HL-60 (cell line): Measurements from ENCODE around the gene RAB17.

ENCODE experiments used
- DNase-seq, 2 experiments: peaks; one replicate each; pipeline ENCODE4 v3.0.0-alpha.2; 2010 to 2020; ENCODE audit warnings: low read depth in 1 of 2, low spot score in 1 of 2
- H3K27ac ChIP-seq: fragments of 250-450 bp; sonication (Bioruptor Pico); replicated peaks from 2 replicates; pipeline ENCODE4 v1.5.1; 2020; ENCODE audit warnings: mild to moderate bottlenecking, moderate library complexity
- H3K27me3 ChIP-seq: fragments of 250-450 bp; sonication (Bioruptor Pico); 2 replicates; pipeline ENCODE4 v1.5.1; 2021; ENCODE audit warnings: mild to moderate bottlenecking, moderate library complexity; ENCODE audit not compliant: insufficient read depth, poor library complexity, severe bottlenecking
- H3K4me3 ChIP-seq: replicated peaks from 2 replicates; pipeline ENCODE4 v1.5.1; 2011; ENCODE audit warnings: mild to moderate bottlenecking, control low read depth, low read length; ENCODE audit not compliant: insufficient read depth
- GABPA ChIP-seq: IDR thresholded peaks from 2 replicates; pipeline ENCODE4 v1.6.1; 2012; ENCODE audit warnings: low read depth
- POLR2AphosphoS5 ChIP-seq: IDR thresholded peaks from 2 replicates; pipeline ENCODE4 v1.6.1; 2012; ENCODE audit warnings: low read depth
- REST ChIP-seq: IDR thresholded peaks from 2 replicates; pipeline ENCODE4 v1.6.1; 2012; ENCODE audit warnings: low read depth; ENCODE audit not compliant: insufficient replicate concordance
- SPI1 ChIP-seq: IDR thresholded peaks from 2 replicates; pipeline ENCODE4 v1.6.1; 2012; ENCODE audit warnings: low read depth, mild to moderate bottlenecking, borderline replicate concordance
- TF ChIP-seq, protein P1 (sequence below): IDR thresholded peaks from one replicate; pipeline ENCODE4 v1.5.1; 2011; ENCODE audit warnings: low read length, control low read depth, inconsistent platforms; ENCODE audit not compliant: insufficient read depth

Gene RAB17

DNA sequence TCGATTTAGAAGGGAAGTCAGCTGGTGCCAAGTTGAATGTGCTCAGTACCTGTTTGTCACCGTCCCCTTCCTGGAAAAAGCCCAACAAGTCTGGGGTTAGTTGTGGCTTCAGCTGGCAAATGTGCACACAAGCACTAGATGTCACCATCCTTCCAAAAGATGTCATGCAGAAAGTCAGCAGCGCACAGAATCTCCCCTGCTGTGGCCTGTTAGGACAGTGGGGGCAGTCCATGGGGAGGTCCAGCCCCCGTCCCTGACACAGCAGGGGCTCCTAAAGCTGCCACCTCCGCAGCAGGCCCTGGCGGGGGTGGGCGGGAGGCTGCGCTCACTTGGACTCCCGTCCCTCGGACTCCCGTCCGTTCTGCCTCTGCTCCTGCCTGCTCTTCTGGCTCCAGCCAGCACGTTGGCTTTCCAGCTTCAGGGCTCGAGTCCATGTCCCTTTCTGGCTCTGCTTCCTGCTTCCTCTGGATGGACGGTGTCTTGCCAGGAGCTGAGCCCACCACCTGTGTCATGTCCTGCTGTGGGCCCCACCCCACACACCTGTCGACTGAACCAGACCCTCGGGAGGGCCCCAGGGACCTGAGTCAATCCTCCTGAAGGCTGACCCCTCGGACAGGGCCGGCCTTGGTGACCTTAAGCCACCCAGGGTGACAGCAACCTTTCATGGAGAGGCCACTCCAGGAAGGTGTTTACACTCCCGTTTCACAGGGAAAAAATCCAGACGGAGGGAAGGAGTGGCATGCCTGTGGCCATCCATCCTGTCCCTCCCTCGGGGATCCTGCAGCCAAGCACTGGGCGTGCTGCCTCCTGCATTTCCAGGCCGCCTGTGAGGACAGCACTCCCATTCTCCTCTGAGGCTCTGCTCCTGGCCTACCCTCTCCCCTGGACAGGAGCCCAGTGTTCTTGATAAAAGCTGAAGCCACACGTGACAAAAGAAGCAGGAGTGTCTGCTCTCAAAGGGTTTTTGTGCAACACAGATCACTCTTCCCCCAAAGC lies 8.5 kb downstream of the RAB17 start:
- peak in 1 of 2 experiments; percentile 15 for DNase-seq
- peaks cover 2% of the 10 kb centered on the region for H3K27me3 ChIP-seq
- no peak for TF ChIP-seq SPI1
- TF ChIP-seq POLR2AphosphoS5 = no peak
- TF ChIP-seq, protein P1, sequence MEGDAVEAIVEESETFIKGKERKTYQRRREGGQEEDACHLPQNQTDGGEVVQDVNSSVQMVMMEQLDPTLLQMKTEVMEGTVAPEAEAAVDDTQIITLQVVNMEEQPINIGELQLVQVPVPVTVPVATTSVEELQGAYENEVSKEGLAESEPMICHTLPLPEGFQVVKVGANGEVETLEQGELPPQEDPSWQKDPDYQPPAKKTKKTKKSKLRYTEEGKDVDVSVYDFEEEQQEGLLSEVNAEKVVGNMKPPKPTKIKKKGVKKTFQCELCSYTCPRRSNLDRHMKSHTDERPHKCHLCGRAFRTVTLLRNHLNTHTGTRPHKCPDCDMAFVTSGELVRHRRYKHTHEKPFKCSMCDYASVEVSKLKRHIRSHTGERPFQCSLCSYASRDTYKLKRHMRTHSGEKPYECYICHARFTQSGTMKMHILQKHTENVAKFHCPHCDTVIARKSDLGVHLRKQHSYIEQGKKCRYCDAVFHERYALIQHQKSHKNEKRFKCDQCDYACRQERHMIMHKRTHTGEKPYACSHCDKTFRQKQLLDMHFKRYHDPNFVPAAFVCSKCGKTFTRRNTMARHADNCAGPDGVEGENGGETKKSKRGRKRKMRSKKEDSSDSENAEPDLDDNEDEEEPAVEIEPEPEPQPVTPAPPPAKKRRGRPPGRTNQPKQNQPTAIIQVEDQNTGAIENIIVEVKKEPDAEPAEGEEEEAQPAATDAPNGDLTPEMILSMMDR = no peak
- H3K4me3 ChIP-seq = no peak overlapping the region
- H3K27ac ChIP-seq = no peak overlapping the region

- peaks cover 2% of the 10 kb centered on the region for H3K27me3 ChIP-seq
Measured at GRCh38 chr2:237581326-237581725, 9.2 kb downstream of the RAB17 start.

DNA sequence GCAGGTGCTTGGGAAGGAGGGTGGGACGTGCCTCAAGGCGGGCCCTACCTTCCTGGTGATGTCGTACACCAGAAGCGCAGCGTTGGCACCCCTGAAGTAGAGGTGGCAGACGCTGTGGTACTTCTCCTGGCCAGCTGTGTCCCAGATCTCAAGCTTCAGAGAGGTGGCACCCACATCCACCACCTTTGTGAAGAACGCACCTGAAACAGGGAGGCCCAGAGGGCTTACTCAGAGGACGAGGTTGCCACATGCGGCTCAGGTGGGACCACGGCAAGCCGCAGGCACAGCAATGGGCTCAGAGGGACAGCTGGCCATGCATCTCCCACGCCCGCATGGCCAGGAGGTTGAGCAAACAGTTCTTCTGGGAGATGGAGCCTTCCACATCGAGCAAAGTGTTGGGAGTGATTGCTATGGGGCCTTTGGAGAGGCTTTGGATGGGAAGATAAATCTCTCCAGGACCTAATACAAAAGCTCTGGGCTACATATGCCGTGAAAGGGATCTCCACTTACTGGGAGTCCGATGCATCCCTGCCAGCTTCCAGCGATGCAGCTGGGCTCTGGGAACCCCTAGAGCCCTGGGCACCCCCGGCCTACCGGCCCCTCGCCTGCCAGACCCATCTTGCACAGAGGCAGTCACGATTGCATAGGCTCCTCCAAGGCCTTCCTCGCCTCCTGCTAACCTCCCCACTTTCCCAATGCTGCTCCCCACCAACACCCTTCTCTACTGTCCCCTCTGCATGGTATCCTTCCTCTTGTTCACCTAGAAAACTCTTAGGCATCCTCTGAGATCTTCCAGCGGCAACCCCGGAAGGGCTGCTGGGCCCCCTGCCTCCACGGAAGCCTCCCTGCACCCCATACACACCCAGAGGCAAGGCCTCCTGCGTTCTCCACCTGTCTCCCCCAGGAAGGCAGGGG lies 12.3 kb downstream of the RAB17 start:
- Histone ChIP-seq H3K4me3 (no peak overlapping the region), H3K27ac (no peak overlapping the region), H3K27me3 (peaks cover 2% of the 10 kb centered on the region)
- TF ChIP-seq, protein P1 = no peak
- TF ChIP-seq REST (no peak), POLR2AphosphoS5 (no peak), SPI1 (no peak), GABPA (no peak)
- DNase-seq = no peak

More at GRCh38 chr2:237581326-237581725, 9.2 kb downstream of the RAB17 start:
- no peak for DNase-seq
- TF ChIP-seq SPI1 (no peak), POLR2AphosphoS5 (no peak), REST (no peak), GABPA (no peak)
- TF ChIP-seq, protein P1 = no peak
- Histone ChIP-seq H3K27ac (no peak overlapping the region), H3K4me3 (no peak overlapping the region)
